Astrocyte (in vitro differentiated cells and primary cell): ENCODE measurements around the gene CTCF.

Source experiments
- EZH2 ChIP-seq: IDR thresholded peaks from 2 replicates; pipeline ENCODE4 v1.6.1; 2012; ENCODE audit warnings: mild to moderate bottlenecking, low read length, inconsistent platforms; ENCODE audit not compliant: insufficient read depth
- TF ChIP-seq, protein P1 (sequence below): IDR thresholded peaks from 2 replicates; pipeline ENCODE4 v1.5.1; 2011; ENCODE audit warnings: low read depth, mild to moderate bottlenecking, inconsistent platforms, low read length, moderate library complexity; ENCODE audit not compliant: insufficient read depth

- TF ChIP-seq, protein P1, sequence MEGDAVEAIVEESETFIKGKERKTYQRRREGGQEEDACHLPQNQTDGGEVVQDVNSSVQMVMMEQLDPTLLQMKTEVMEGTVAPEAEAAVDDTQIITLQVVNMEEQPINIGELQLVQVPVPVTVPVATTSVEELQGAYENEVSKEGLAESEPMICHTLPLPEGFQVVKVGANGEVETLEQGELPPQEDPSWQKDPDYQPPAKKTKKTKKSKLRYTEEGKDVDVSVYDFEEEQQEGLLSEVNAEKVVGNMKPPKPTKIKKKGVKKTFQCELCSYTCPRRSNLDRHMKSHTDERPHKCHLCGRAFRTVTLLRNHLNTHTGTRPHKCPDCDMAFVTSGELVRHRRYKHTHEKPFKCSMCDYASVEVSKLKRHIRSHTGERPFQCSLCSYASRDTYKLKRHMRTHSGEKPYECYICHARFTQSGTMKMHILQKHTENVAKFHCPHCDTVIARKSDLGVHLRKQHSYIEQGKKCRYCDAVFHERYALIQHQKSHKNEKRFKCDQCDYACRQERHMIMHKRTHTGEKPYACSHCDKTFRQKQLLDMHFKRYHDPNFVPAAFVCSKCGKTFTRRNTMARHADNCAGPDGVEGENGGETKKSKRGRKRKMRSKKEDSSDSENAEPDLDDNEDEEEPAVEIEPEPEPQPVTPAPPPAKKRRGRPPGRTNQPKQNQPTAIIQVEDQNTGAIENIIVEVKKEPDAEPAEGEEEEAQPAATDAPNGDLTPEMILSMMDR, result no peak
- TF ChIP-seq EZH2, result no peak
Measured at GRCh38 chr16:67655363-67655762, 93.0 kb downstream of the CTCF start.
